Activated CD8-positive, alpha-beta T cell treated with anti-CD3 and anti-CD28 coated beads, Interleukin-2, amount 10 ng/mL, durations not matched to agents 7 days and 5 days (primary cell): ENCODE data around the gene RAD1. TPM values are rescaled to one million over a fixed set of nuclear protein-coding genes. Genes with fewer than 3 reads are reported as not detected.
"Not testable (repeated sequence)": the region's sequence is repeated elsewhere in the genome, so short reads cannot be mapped to it uniquely, and the experiment has no call there.

Experiments used
- ATAC-seq: fragments of 150-1000 bp; cut with Tn5 transposase; one replicate; pipeline ENCODE4 v1.10.0; 2021; ENCODE audit warnings: moderate library complexity
- CTCF ChIA-PET: fragments of 350-600 bp; sonication (Branson Sonifier 250); formaldehyde crosslinking; loops from one replicate; lab custom pipeline; 2021; ENCODE audit warnings: antibody characterized with exemption; lab: Charles Lee
- POLR2A ChIA-PET: fragments of 350-600 bp; sonication (Branson Sonifier 250); formaldehyde crosslinking; loops from one replicate; lab custom pipeline; 2021; ENCODE audit warnings: antibody characterized with exemption; lab: Charles Lee
- DNase-seq: peaks from one replicate; pipeline ENCODE4 v3.0.0-alpha.2; 2020
- H3K27ac Mint-ChIP-seq: one replicate; pipeline ENCODE4 v1.8.0; 2021; ENCODE audit warnings: mild to moderate bottlenecking, mixed read lengths
- H3K27me3 Mint-ChIP-seq: one replicate; pipeline ENCODE4 v1.8.0; 2021; ENCODE audit warnings: low read depth, mixed read lengths
- H3K36me3 Mint-ChIP-seq: one replicate; pipeline ENCODE4 v1.8.0; 2021; ENCODE audit warnings: low read depth, mixed read lengths
- H3K4me1 Mint-ChIP-seq: one replicate; pipeline ENCODE4 v1.8.0; 2021; ENCODE audit warnings: low read depth, mixed read lengths
- H3K4me3 Mint-ChIP-seq: one replicate; pipeline ENCODE4 v1.8.0; 2021; ENCODE audit warnings: mild to moderate bottlenecking, mixed read lengths
- H3K9me3 Mint-ChIP-seq: one replicate; pipeline ENCODE4 v1.8.0; 2022; ENCODE audit warnings: mixed read lengths; ENCODE audit not compliant: insufficient read depth
- total RNA-seq, 2 experiments: library from RNA; stranded (reverse); gene quantifications; one replicate each; pipeline ENCODE4 v1.2.3, GENCODE V29; 2021

Gene RAD1
- total RNA-seq, 2 experiments from 2014 or later, result 29.7 to 32.4 TPM

- POLR2A ChIA-PET, result interaction anchor here (0.6 to 3.4 kb wide), 11 partner anchors 9 to 1221 kb away, joined by 3 to 72 read pairs (median 4); partner anchors contain the start of genes BRIX1, LMBRD2, RAD1 and TTC23L
- peak; percentile 83 for DNase-seq
- peak; percentile 73 for ATAC-seq
- CTCF ChIA-PET, result interaction anchor here (0.8 to 2.4 kb wide), 7 partner anchors 10 to 933 kb away, joined by 3 to 29 read pairs (median 4); partner anchors contain the start of genes BRIX1 and RAD1
- H3K27ac Mint-ChIP-seq, result peak overlapping the region; percentile 97
- peaks cover 32% of the 10 kb centered on the region for H3K4me1 Mint-ChIP-seq
- H3K4me3 Mint-ChIP-seq, result peak overlapping the region; percentile 96
- no peaks in the 10 kb centered on the region for H3K9me3 Mint-ChIP-seq
- H3K27me3 Mint-ChIP-seq, result no peaks in the 10 kb centered on the region
- peaks cover 35% of the 10 kb centered on the region for H3K36me3 Mint-ChIP-seq
These were observed 14.6 kb upstream of the RAD1 start for GRCh38 chr5:34929720-34930461.

- CTCF ChIA-PET, result interaction anchor here (1.0 to 2.4 kb wide), 5 partner anchors 10 to 933 kb away, joined by 3 to 29 read pairs (median 4); partner anchors contain the start of genes BRIX1 and RAD1
- POLR2A ChIA-PET, result interaction anchor here (0.5 to 3.4 kb wide), 13 partner anchors 9 to 1223 kb away, joined by 3 to 72 read pairs (median 4); partner anchors contain the start of genes BRIX1, LMBRD2, RAD1 and SKP2
- H3K36me3 Mint-ChIP-seq, result peaks cover 37% of the 10 kb centered on the region
- peak; percentile 97 for DNase-seq
- H3K4me3 Mint-ChIP-seq, result peak within 1 kb of the TSS; percentile 96
- H3K27ac Mint-ChIP-seq, result peak within 1 kb of the TSS; percentile 97
- no peaks in the 10 kb centered on the region for H3K9me3 Mint-ChIP-seq
- no peaks in the 10 kb centered on the region for H3K27me3 Mint-ChIP-seq
- peaks cover 35% of the 10 kb centered on the region for H3K4me1 Mint-ChIP-seq
- ATAC-seq, result peak; percentile 91
These were observed 13.9 kb upstream of the RAD1 start, which contains the start of gene DNAJC21 for GRCh38 chr5:34929134-34929719. TSS of gene DNAJC21 (plus strand) at chr5:34929559. CDS start at chr5:34929820, 261 bp downstream.

GRCh38 chr5:34928267-34928666 is 13.0 kb upstream of the RAD1 start:
- H3K27me3 Mint-ChIP-seq, result no peaks in the 10 kb centered on the region
- no peak overlapping the region for H3K27ac Mint-ChIP-seq
- no peak overlapping the region for H3K4me3 Mint-ChIP-seq
- ATAC-seq (no peak), DNase-seq (no peak)
- no peaks in the 10 kb centered on the region for H3K9me3 Mint-ChIP-seq
- POLR2A ChIA-PET, result interaction anchor here (2.3 to 3.4 kb wide), 2 partner anchors 12 to 17 kb away, joined by 7 to 72 read pairs; partner anchors contain the start of genes BRIX1 and RAD1
- peaks cover 39% of the 10 kb centered on the region for H3K4me1 Mint-ChIP-seq
- H3K36me3 Mint-ChIP-seq, result peaks cover 39% of the 10 kb centered on the region
- CTCF ChIA-PET, result interaction anchor here (1.8 to 2.4 kb wide), 2 partner anchors 9 to 12 kb away, joined by 6 to 29 read pairs; partner anchors contain the start of genes BRIX1 and RAD1

GRCh38 chr5:34927785-34928184 is 12.5 kb upstream of the RAD1 start:
- Mint-ChIP-seq H3K9me3 (no peaks in the 10 kb centered on the region), H3K4me1 (peaks cover 41% of the 10 kb centered on the region), H3K27me3 (no peaks in the 10 kb centered on the region), H3K4me3 (no peak overlapping the region), H3K27ac (no peak overlapping the region), H3K36me3 (peaks cover 41% of the 10 kb centered on the region)
- ChIA-PET POLR2A (interaction anchor here (3.4 kb wide), 1 partner anchor 12 kb away, joined by 72 read pairs; the partner anchor contains the start of genes BRIX1 and RAD1), CTCF (no interaction called here)
- ATAC-seq (no peak), DNase-seq (no peak)

GRCh38 chr5:34926318-34926888 is 11.1 kb upstream of the RAD1 start:
- DNase-seq, result no peak
- CTCF ChIA-PET, result no interaction called here
- H3K27me3 Mint-ChIP-seq, result no peaks in the 10 kb centered on the region
- ATAC-seq, result no peak
- no peak overlapping the region for H3K4me3 Mint-ChIP-seq
- peaks cover 47% of the 10 kb centered on the region for H3K36me3 Mint-ChIP-seq
- no peaks in the 10 kb centered on the region for H3K9me3 Mint-ChIP-seq
- no peak overlapping the region for H3K27ac Mint-ChIP-seq
- peaks cover 38% of the 10 kb centered on the region for H3K4me1 Mint-ChIP-seq
- POLR2A ChIA-PET, result no interaction called here

- H3K27ac Mint-ChIP-seq, result peak overlapping the region; percentile 60
- no peaks in the 10 kb centered on the region for H3K9me3 Mint-ChIP-seq
- no peaks in the 10 kb centered on the region for H3K27me3 Mint-ChIP-seq
- ChIA-PET CTCF (interaction anchor here (1.0 kb wide), 1 partner anchor 10 kb away, joined by 3 read pairs; no protein-coding TSS in a partner anchor), POLR2A (interaction anchor here (2.2 kb wide), 1 partner anchor 9 kb away, joined by 18 read pairs; the partner anchor contains the start of genes BRIX1 and RAD1)
- no peak for DNase-seq
- no peak for ATAC-seq
- H3K4me3 Mint-ChIP-seq, result no peak overlapping the region
- peaks cover 35% of the 10 kb centered on the region for H3K4me1 Mint-ChIP-seq
- peaks cover 54% of the 10 kb centered on the region for H3K36me3 Mint-ChIP-seq
These were observed 9.1 kb upstream of the RAD1 start for GRCh38 chr5:34924462-34924765.

GRCh38 chr5:34923694-34924461 is 8.6 kb upstream of the RAD1 start:
- Mint-ChIP-seq H3K9me3 (no peaks in the 10 kb centered on the region), H3K27ac (peak overlapping the region; percentile 55), H3K4me1 (peaks cover 32% of the 10 kb centered on the region), H3K4me3 (no peak overlapping the region), H3K27me3 (no peaks in the 10 kb centered on the region), H3K36me3 (peaks cover 51% of the 10 kb centered on the region)
- ChIA-PET CTCF (interaction anchor here (0.6 to 1.3 kb wide), 4 partner anchors 9 to 326 kb away, joined by 3 read pairs; no protein-coding TSS in a partner anchor), POLR2A (interaction anchor here (2.2 kb wide), 1 partner anchor 9 kb away, joined by 18 read pairs; the partner anchor contains the start of genes BRIX1 and RAD1)
- DNase-seq, result peak; percentile 54
- ATAC-seq, result peak; percentile 92

- not testable (repeated sequence) for H3K4me3 Mint-ChIP-seq, ATAC-seq
- H3K36me3 Mint-ChIP-seq, result peaks cover 54% of the 10 kb centered on the region
These were observed 8.0 kb upstream of the RAD1 start for GRCh38 chr5:34923256-34923655.

GRCh38 chr5:34919077-34919476 is 3.8 kb upstream of the RAD1 start:
- CTCF ChIA-PET, result interaction anchor here (1.3 kb wide), 2 partner anchors 10 to 21 kb away, joined by 3 to 6 read pairs; partner anchors contain the start of gene DNAJC21

More at GRCh38 chr5:34923256-34923655, 8.0 kb upstream of the RAD1 start:
- DNase-seq, H3K9me3 Mint-ChIP-seq, H3K27me3 Mint-ChIP-seq: not testable (repeated sequence)
- CTCF ChIA-PET, result interaction anchor here (0.5 to 1.3 kb wide), 5 partner anchors 9 to 325 kb away, joined by 3 read pairs; no protein-coding TSS in a partner anchor
- POLR2A ChIA-PET, result interaction anchor here (2.2 kb wide), 1 partner anchor 8 kb away, joined by 18 read pairs; the partner anchor contains the start of genes BRIX1 and RAD1
- H3K4me1 Mint-ChIP-seq, result peaks cover 29% of the 10 kb centered on the region
- H3K27ac Mint-ChIP-seq, result peak overlapping the region; percentile 55

GRCh38 chr5:34918025-34918424 is 2.7 kb upstream of the RAD1 start:
- ATAC-seq (no peak), DNase-seq (no peak)
- POLR2A ChIA-PET, result interaction anchor here (1.8 to 4.7 kb wide), 2 partner anchors 11 to 12 kb away, joined by 8 to 72 read pairs; partner anchors contain the start of gene DNAJC21
- CTCF ChIA-PET, result interaction anchor here (1.9 to 4.2 kb wide), 2 partner anchors 12 to 395 kb away, joined by 6 to 29 read pairs; partner anchors contain the start of gene DNAJC21
- H3K27me3 Mint-ChIP-seq, result no peaks in the 10 kb centered on the region
- H3K4me3 Mint-ChIP-seq, result peak overlapping the region; percentile 4
- H3K36me3 Mint-ChIP-seq, result peaks cover 38% of the 10 kb centered on the region
- H3K9me3 Mint-ChIP-seq, result no peaks in the 10 kb centered on the region
- peaks cover 39% of the 10 kb centered on the region for H3K4me1 Mint-ChIP-seq
- H3K27ac Mint-ChIP-seq, result no peak overlapping the region

More at GRCh38 chr5:34919077-34919476, 3.8 kb upstream of the RAD1 start:
- POLR2A ChIA-PET, result no interaction called here
- Mint-ChIP-seq H3K4me1 (peaks cover 40% of the 10 kb centered on the region), H3K9me3 (no peaks in the 10 kb centered on the region), H3K36me3 (peaks cover 43% of the 10 kb centered on the region), H3K4me3 (no peak overlapping the region), H3K27me3 (no peaks in the 10 kb centered on the region), H3K27ac (no peak overlapping the region)
- DNase-seq (no peak), ATAC-seq (no peak)
